ENCODE results near the gene MAD1L1.

The MAD1L1 gene

GRCh38 chr7:2048006-2048405, 184.7 kb downstream of the MAD1L1 start:
- Histone ChIP-seq H3K79me2 (ENCODE audit: insufficient read depth, low read depth) (no peaks in the 10 kb centered on the region), H3K27me3 (ENCODE audit: insufficient read depth, low read depth) (no peaks in the 10 kb centered on the region), H2AFZ (ENCODE audit: low read depth) (no peak overlapping the region), H3K9ac (no peak overlapping the region), H3K36me3 (ENCODE audit: insufficient read depth) (no peaks in the 10 kb centered on the region), H3K27ac (no peak overlapping the region), H3K4me3 (IDR thresholded peaks at IDR 0.05; ENCODE audit: insufficient read depth, low read depth, low read length) (no peak overlapping the region), H3K4me2 (no peak overlapping the region), H4K20me1 (ENCODE audit: insufficient read depth) (no peaks in the 10 kb centered on the region), H3K4me1 (ENCODE audit: low read depth, poor library complexity, severe bottlenecking) (no peaks in the 10 kb centered on the region)
- no peak for TF ChIP-seq CTCF (conservative IDR thresholded peaks at IDR 0.05; ENCODE audit: low read depth, low read length)

GRCh38 chr7:2046581-2047565, 185.9 kb downstream of the MAD1L1 start:
- no peak for TF ChIP-seq CTCF (conservative IDR thresholded peaks at IDR 0.05; ENCODE audit: low read depth, low read length)
- H2AFZ ChIP-seq (ENCODE audit: low read depth), result no peak overlapping the region

GRCh38 chr7:2045559-2046405, 187.0 kb downstream of the MAD1L1 start:
- no peak for TF ChIP-seq CTCF (conservative IDR thresholded peaks at IDR 0.05; ENCODE audit: low read depth, low read length)
- Histone ChIP-seq H3K27me3 (ENCODE audit: insufficient read depth, low read depth) (no peaks in the 10 kb centered on the region), H3K4me2 (no peak overlapping the region), H3K27ac (no peak overlapping the region), H3K36me3 (ENCODE audit: insufficient read depth) (no peaks in the 10 kb centered on the region), H3K9ac (no peak overlapping the region), H2AFZ (ENCODE audit: low read depth) (no peak overlapping the region), H3K4me3 (IDR thresholded peaks at IDR 0.05; ENCODE audit: insufficient read depth, low read depth, low read length) (no peak overlapping the region), H4K20me1 (ENCODE audit: insufficient read depth) (no peaks in the 10 kb centered on the region), H3K4me1 (ENCODE audit: low read depth, poor library complexity, severe bottlenecking) (no peaks in the 10 kb centered on the region), H3K79me2 (ENCODE audit: insufficient read depth, low read depth) (no peaks in the 10 kb centered on the region)

More at GRCh38 chr7:2046581-2047565, 185.9 kb downstream of the MAD1L1 start:
- Histone ChIP-seq H3K79me2 (ENCODE audit: insufficient read depth, low read depth) (no peaks in the 10 kb centered on the region), H3K27ac (no peak overlapping the region), H3K4me1 (ENCODE audit: low read depth, poor library complexity, severe bottlenecking) (no peaks in the 10 kb centered on the region), H3K27me3 (ENCODE audit: insufficient read depth, low read depth) (no peaks in the 10 kb centered on the region), H3K4me3 (IDR thresholded peaks at IDR 0.05; ENCODE audit: insufficient read depth, low read depth, low read length) (no peak overlapping the region), H4K20me1 (ENCODE audit: insufficient read depth) (no peaks in the 10 kb centered on the region), H3K36me3 (ENCODE audit: insufficient read depth) (no peaks in the 10 kb centered on the region), H3K9ac (no peak overlapping the region), H3K4me2 (no peak overlapping the region)

GRCh38 chr7:2044883-2045471, 187.8 kb downstream of the MAD1L1 start:
- TF ChIP-seq CTCF (conservative IDR thresholded peaks at IDR 0.05; ENCODE audit: low read depth, low read length), result no peak
- Histone ChIP-seq H3K79me2 (ENCODE audit: insufficient read depth, low read depth) (no peaks in the 10 kb centered on the region), H3K4me2 (no peak overlapping the region), H3K27ac (no peak overlapping the region), H3K4me3 (IDR thresholded peaks at IDR 0.05; ENCODE audit: insufficient read depth, low read depth, low read length) (no peak overlapping the region), H3K4me1 (ENCODE audit: low read depth, poor library complexity, severe bottlenecking) (no peaks in the 10 kb centered on the region), H3K27me3 (ENCODE audit: insufficient read depth, low read depth) (no peaks in the 10 kb centered on the region), H4K20me1 (ENCODE audit: insufficient read depth) (no peaks in the 10 kb centered on the region), H3K9ac (no peak overlapping the region), H2AFZ (ENCODE audit: low read depth) (no peak overlapping the region), H3K36me3 (ENCODE audit: insufficient read depth) (no peaks in the 10 kb centered on the region)
